Prostate gland (tissue), 2 donors: Measurements from ENCODE around the gene PFN4.

Experiments
- CTCF ChIP-seq, 4 experiments: fragments of 200-600 bp in 2 of 4; fragments of 450-650 bp in 2 of 4; sonication (generic) in 2 of 4; IDR thresholded peaks; 1 replicate in 3 of 4; 2 replicates in 1 of 4; pipeline ENCODE4 v1.5.1; 2016 to 2019; ENCODE audit warnings: antibody characterized with exemption in 4 of 4, mild to moderate bottlenecking in 2 of 4, moderate library complexity in 2 of 4
- POLR2AphosphoS5 ChIP-seq: sonication (generic); formaldehyde crosslinking; IDR thresholded peaks from one replicate; pipeline ENCODE4 v1.6.1; 2017; ENCODE audit warnings: antibody characterized with exemption

- TF ChIP-seq CTCF (IDR thresholded peaks at IDR 0.05) (no peak), POLR2AphosphoS5 (no peak)
Measured at GRCh38 chr2:24163601-24164000, 40.5 kb upstream of the PFN4 start.
